ENCODE measurements around the gene ROBO1.
"Not testable (repeated sequence)": the region's sequence is repeated elsewhere in the genome, so short reads cannot be mapped to it uniquely, and the experiment has no call there.

The ROBO1 gene

GRCh38 chr3:78917536-78917935 lies 850.3 kb downstream of the ROBO1 start:
- peak overlapping the region in 1 of 21 experiments; percentile 16 for H3K27ac ChIP-seq
- H3K4me3 ChIP-seq, result no peak overlapping the region

DNA sequence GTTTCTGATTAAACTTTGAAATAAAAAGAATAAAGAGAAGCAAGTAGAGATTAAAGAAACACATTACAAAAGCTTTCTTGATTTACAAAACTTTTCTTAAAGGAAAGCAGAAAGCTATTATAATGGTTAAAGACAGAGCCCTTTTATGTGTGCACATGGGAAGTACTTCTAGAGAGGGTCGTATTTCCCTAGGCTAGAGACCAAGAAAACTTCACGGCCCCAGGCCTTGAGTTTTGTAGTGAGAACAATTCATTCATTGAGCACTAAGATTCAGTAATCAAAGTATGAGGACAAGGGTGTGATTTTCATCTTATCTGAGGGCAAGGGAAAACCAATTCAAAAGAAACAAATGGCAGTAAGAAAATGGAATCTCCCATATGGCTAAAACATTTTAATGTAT lies 854.1 kb downstream of the ROBO1 start:
- Histone ChIP-seq H3K4me3 (no peak overlapping the region), H3K27ac (no peak overlapping the region)

DNA sequence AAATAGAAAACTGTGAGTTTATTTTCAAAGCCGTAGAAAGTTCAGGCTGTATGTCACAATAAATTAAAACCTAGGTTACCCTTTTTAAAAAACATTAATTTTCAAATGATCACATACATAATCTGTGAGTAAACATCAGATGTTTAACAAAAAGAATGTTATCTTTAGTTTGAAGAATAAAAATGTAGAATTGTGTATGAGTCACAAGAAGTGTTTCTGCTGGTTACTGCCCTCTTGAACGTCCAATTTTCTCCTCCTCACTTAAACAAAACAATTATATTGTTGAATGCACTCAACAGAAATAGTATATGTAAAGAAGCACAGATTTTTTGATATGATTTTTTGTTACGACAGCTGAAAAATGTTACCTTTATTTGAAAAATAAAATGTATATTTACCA lies 855.1 kb downstream of the ROBO1 start:
- no peak overlapping the region for H3K4me3 ChIP-seq
- H3K27ac ChIP-seq, result no peak overlapping the region

- Histone ChIP-seq H3K4me3 (no peak overlapping the region), H3K27ac (no peak overlapping the region)
Measured at GRCh38 chr3:78912259-78912658, 855.5 kb downstream of the ROBO1 start.

- Histone ChIP-seq H3K4me3 (no peak overlapping the region), H3K27ac (no peak overlapping the region)
Measured at GRCh38 chr3:78911394-78911793, 856.4 kb downstream of the ROBO1 start.

DNA sequence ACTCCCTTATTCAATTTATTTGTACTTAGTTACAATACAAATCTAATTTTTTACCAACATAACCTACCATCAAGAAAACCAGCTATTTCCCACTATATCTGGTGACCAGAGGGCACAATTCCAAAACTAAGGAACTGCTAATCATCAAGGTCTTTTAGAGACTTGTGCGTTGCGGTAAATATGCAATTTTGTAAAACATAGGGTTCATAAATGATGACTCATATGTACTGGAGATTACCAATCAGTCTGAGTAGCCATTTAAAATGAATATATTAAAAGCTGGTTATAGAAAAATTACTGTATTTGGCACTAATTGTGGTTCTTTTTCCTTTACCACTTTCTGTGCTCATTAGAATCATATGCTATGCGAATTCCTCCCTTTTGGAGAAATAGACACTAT lies 859.6 kb downstream of the ROBO1 start:
- Histone ChIP-seq H3K27ac (no peak overlapping the region), H3K4me3 (no peak overlapping the region)

DNA sequence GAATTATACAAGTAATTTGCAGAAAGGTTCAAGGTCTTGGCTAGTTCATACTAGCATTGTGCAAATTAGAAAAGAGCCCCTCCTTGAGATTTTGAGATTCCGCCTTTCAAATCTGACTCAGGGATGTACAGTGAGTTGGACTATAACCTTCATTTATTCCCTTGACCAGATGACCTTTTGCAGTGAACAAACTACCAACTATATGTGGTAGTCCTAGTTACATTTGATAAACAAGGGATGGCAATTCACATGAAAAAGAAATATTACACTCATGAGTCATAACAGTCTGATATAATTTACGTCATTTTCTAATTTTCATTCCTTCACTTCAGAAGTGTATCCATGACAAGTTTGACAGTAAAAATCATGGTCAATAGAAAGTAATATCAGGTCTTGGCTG lies 860.4 kb downstream of the ROBO1 start:
- Histone ChIP-seq H3K4me3 (no peak overlapping the region), H3K27ac (no peak overlapping the region)

DNA sequence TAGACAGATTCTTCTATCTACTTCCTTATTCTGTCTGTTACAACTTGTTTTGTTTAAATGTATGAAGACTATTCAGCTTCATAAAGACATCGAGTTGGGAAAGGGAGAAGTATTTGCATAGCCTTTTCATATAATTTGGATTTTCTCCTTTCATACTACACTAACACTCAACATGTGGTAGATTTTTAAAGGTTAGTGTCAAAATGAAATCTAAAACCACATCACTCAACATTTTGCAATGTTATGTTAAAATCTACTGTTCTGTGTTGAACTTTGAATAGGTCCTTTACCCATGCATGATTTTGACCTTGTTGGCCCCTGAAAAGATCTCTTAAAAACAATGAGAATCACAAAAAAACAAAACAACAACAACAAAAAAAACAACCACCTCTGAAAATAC lies 860.9 kb downstream of the ROBO1 start:
- Histone ChIP-seq H3K27ac (no peak overlapping the region), H3K4me3 (no peak overlapping the region)

GRCh38 chr3:78906245-78906644 lies 861.6 kb downstream of the ROBO1 start:
- H3K27ac ChIP-seq, result no peak overlapping the region

GRCh38 chr3:78905700-78906099 lies 862.1 kb downstream of the ROBO1 start:
- H3K27ac ChIP-seq, result no peak overlapping the region

More at GRCh38 chr3:78906245-78906644, 861.6 kb downstream of the ROBO1 start:
- H3K4me3 ChIP-seq, result no peak overlapping the region

GRCh38 chr3:78901544-78901943 lies 866.3 kb downstream of the ROBO1 start:
- Histone ChIP-seq H3K4me3 (no peak overlapping the region), H3K27ac (no peak overlapping the region)

More at GRCh38 chr3:78905700-78906099, 862.1 kb downstream of the ROBO1 start:
- no peak overlapping the region for H3K4me3 ChIP-seq

DNA sequence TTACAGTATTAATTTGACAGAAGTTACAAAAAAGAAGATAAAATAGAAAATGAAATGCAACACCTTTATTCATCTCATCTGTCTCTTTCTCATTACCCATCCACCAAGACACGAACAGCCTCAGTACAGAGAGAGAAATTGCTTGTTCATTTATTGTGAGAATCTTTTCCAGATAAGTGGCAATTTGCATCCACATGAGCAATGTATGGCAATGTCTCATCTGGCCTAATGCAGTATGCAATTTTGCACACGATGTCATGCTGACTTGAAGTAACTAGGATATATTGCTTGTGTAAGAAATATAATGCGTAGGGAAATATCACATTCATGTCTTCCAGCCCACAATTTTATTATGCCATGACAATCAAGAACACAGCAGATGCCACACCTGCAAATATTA lies 866.9 kb downstream of the ROBO1 start:
- Histone ChIP-seq H3K27ac (no peak overlapping the region), H3K4me3 (no peak overlapping the region)

DNA sequence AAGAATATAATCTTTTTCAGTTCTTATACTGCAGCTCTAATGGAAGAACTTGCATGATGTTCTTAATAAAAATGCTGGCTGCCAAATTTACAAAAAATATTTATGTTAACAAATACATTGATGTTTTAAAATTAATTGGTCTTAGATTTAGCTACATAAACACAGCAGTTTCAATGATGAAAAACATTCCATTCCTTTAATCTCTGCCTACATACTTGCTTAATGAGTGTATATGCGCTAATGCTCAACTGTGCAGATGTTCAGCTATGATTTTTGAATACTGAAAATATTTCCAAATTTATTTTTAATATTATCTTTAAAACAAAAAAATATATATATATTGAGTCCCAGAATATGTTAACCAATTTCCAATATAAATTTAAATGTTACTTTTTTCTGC lies 867.4 kb downstream of the ROBO1 start:
- no peak overlapping the region for H3K4me3 ChIP-seq
- H3K27ac ChIP-seq, result no peak overlapping the region

- Histone ChIP-seq H3K27ac (no peak overlapping the region), H3K4me3 (no peak overlapping the region)
Measured at GRCh38 chr3:78895528-78895927, 872.3 kb downstream of the ROBO1 start.

DNA sequence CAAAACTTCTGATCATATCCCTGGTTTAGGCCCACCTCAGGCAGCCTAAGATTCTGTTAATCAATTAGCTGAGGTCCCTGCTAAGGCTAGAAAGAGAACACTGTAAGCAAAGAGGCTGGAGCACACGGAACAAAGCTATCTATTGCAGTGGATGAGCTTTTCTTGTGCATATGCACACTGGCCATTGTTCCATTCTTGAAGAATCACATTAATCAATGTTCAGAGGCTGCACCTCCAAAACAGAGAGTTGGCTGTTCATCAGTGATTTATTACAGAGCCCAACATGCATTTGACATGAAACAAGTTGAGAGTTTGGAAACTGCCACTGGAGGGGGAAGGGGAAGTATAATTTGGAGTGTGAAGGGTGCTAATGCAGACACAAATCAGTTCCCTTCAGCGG lies 873.0 kb downstream of the ROBO1 start:
- H3K4me3 ChIP-seq, result no peak overlapping the region
- H3K27ac ChIP-seq, result no peak overlapping the region

DNA sequence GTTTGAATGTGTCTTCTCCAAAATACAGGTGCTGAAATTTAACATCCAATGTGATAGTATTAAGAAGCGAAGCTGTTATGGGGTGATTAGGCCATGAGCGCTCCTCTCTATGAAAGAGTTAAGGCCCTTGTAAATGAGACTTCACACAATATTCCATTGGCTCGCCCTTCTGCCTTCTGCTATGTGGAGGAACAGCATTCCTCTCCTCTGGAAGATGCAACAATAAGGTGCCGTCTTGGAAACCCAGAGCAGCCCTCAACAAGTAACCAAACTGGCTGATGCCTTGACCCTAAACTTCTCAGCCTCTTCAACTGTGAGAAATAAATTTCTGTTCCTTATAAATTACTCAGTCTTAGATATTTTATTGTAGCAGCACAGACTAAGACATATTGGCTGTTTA lies 874.6 kb downstream of the ROBO1 start:
- H3K4me3 ChIP-seq, result no peak overlapping the region
- no peak overlapping the region for H3K27ac ChIP-seq

GRCh38 chr3:78889348-78889747 lies 878.5 kb downstream of the ROBO1 start:
- H3K4me3 ChIP-seq, result no peak overlapping the region
- peak overlapping the region in 3 of 21 experiments; percentile 0 to 9 (median 5) for H3K27ac ChIP-seq

- H3K27ac ChIP-seq, result peak overlapping the region in 1 of 21 experiments; percentile 0
- no peak overlapping the region for H3K4me3 ChIP-seq
Measured at GRCh38 chr3:78888635-78889034, 879.2 kb downstream of the ROBO1 start.

- Histone ChIP-seq H3K27ac (peak overlapping the region in 3 of 21 experiments; percentile 17 to 48 (median 36)), H3K4me3 (no peak overlapping the region)
Measured at GRCh38 chr3:78887547-78888011, 880.2 kb downstream of the ROBO1 start.

GRCh38 chr3:78887029-78887428 lies 880.8 kb downstream of the ROBO1 start:
- H3K4me3 ChIP-seq, result no peak overlapping the region
- peak overlapping the region in 1 of 21 experiments; percentile 36 for H3K27ac ChIP-seq

DNA sequence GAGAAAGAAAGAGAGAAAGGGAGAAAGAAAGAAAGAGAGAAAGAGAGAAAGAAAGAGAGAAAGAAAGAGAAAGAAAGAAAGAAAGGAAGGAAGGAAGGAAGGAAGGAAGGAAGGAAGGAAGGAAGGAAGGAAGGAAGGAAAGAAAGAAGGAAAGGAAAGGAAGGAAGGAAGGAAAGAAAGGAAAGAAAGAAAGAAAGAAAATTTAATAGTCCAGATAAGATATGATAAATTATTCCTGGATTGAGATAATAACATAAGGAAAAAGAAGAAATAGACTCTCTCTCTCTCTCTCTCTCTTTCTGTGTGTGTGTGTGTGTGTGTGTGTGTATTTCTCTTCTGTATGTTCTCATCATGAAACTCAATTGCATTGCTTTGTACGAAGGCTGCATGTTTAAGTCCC lies 883.2 kb downstream of the ROBO1 start:
- H3K4me3 ChIP-seq, H3K27ac ChIP-seq: not testable (repeated sequence)

- Histone ChIP-seq H3K4me3 (no peak overlapping the region), H3K27ac (peak overlapping the region in 1 of 21 experiments; percentile 16)
Measured at GRCh38 chr3:78882251-78882650, 885.5 kb downstream of the ROBO1 start.

Data from skin epidermis (tissue), 12 donors.